ENCODE results near the gene C1orf50. TPM values are rescaled to one million over a fixed set of nuclear protein-coding genes. Genes with fewer than 3 reads are reported as not detected.
A peak's percentile ranks its signal among the peaks of the same experiment; 100 is the strongest.

Gene C1orf50
- total and polyA plus RNA-seq, 2 experiments from 2014 or later: 2.7 to 8.1 TPM

GRCh38 chr1:42752284-42752683 lies 14.8 kb upstream of the C1orf50 start:
- no peaks in the 10 kb centered on the region for H3K27me3 ChIP-seq (replicated peaks; ENCODE audit: insufficient read depth)
- no peak overlapping the region for H3K4me3 ChIP-seq
- no peak for TF ChIP-seq EZH2phosphoT487 (IDR thresholded peaks at IDR 0.05; ENCODE audit: insufficient read depth, low read depth)
- TF ChIP-seq EZH2 (IDR thresholded peaks at IDR 0.05; ENCODE audit: insufficient read depth, poor library complexity, severe bottlenecking): no peak
- H3K27ac ChIP-seq: peak overlapping the region; percentile 66; the same call in 1 of the 2 replicates
- peaks cover 40% of the 10 kb centered on the region for H3K36me3 ChIP-seq (ENCODE audit: low read depth)
- 96 to 98% methylated on average over 6 of the region's 6 CpGs for WGBS, 2 experiments (ENCODE audit: low coverage in 1 of 2, low lambda C conversion rate in 2 of 2, missing lambda C conversion rate in 2 of 2)
- peaks cover 15% of the 10 kb centered on the region for H3K79me2 ChIP-seq (ENCODE audit: insufficient read depth)
- no peaks in the 10 kb centered on the region for H4K20me1 ChIP-seq (ENCODE audit: insufficient read depth)
- H3F3A ChIP-seq (ENCODE audit: insufficient read depth): peaks cover 18% of the 10 kb centered on the region; the same call in 1 of the 2 replicates
- in situ Hi-C loops (cut with MboI): no loop called here
- H2AFZ ChIP-seq: no peak overlapping the region
- no peak overlapping the region for H3K4me2 ChIP-seq (ENCODE audit: unreplicated experiment)
- no peaks in the 10 kb centered on the region for H3K9me2 ChIP-seq (ENCODE audit: insufficient read depth)
- no peak for DNase-seq
- no peak overlapping the region for H3K9ac ChIP-seq
- H3K9me3 ChIP-seq (ENCODE audit: low read depth): no peaks in the 10 kb centered on the region
- peaks cover 11% of the 10 kb centered on the region for H3K4me1 ChIP-seq (ENCODE audit: insufficient read depth)

GRCh38 chr1:42753070-42753469 lies 14.0 kb upstream of the C1orf50 start:
- peaks cover 47% of the 10 kb centered on the region for H3K36me3 ChIP-seq (ENCODE audit: low read depth)
- peak overlapping the region; percentile 66 for H3K27ac ChIP-seq
- no peak for TF ChIP-seq EZH2 (IDR thresholded peaks at IDR 0.05; ENCODE audit: insufficient read depth, poor library complexity, severe bottlenecking)
- no peak for TF ChIP-seq EZH2phosphoT487 (IDR thresholded peaks at IDR 0.05; ENCODE audit: insufficient read depth, low read depth)
- no peaks in the 10 kb centered on the region for H4K20me1 ChIP-seq (ENCODE audit: insufficient read depth)
- H3K9ac ChIP-seq: peak overlapping the region; percentile 42; the same call in 1 of the 2 replicates
- H3K27me3 ChIP-seq (replicated peaks; ENCODE audit: insufficient read depth): no peaks in the 10 kb centered on the region
- H3F3A ChIP-seq (ENCODE audit: insufficient read depth): peaks cover 18% of the 10 kb centered on the region; the same call in 1 of the 2 replicates
- in situ Hi-C loops (cut with MboI): no loop called here
- no peak overlapping the region for H2AFZ ChIP-seq
- 50 to 61% methylated on average over 1 of the region's 1 CpG for WGBS, 2 experiments (ENCODE audit: low coverage in 1 of 2, low lambda C conversion rate in 2 of 2, missing lambda C conversion rate in 2 of 2)
- DNase-seq: peak; percentile 87
- 0 out of 2 replicates have a peak overlapping the region, but pooled peaks have one; percentile 4 for H3K4me3 ChIP-seq
- peak overlapping the region; percentile 57 for H3K4me2 ChIP-seq (ENCODE audit: unreplicated experiment)
- peaks cover 11% of the 10 kb centered on the region for H3K4me1 ChIP-seq (ENCODE audit: insufficient read depth)
- no peaks in the 10 kb centered on the region for H3K9me2 ChIP-seq (ENCODE audit: insufficient read depth)
- no peaks in the 10 kb centered on the region for H3K9me3 ChIP-seq (ENCODE audit: low read depth)
- H3K79me2 ChIP-seq (ENCODE audit: insufficient read depth): peaks cover 15% of the 10 kb centered on the region

GRCh38 chr1:42756956-42757891 lies 9.8 kb upstream of the C1orf50 start:
- Histone ChIP-seq H3K36me3 (ENCODE audit: low read depth) (peaks cover 49% of the 10 kb centered on the region), H3K4me1 (ENCODE audit: insufficient read depth) (peaks cover 11% of the 10 kb centered on the region), H3K27me3 (replicated peaks; ENCODE audit: insufficient read depth) (no peaks in the 10 kb centered on the region), H3K4me2 (ENCODE audit: unreplicated experiment) (no peak overlapping the region), H3K27ac (no peak overlapping the region), H3K9me2 (ENCODE audit: insufficient read depth) (no peaks in the 10 kb centered on the region), H4K20me1 (ENCODE audit: insufficient read depth) (no peaks in the 10 kb centered on the region; the same call in 1 of the 2 replicates), H3K9ac (no peak overlapping the region), H2AFZ (no peak overlapping the region), H3F3A (ENCODE audit: insufficient read depth) (peaks cover 26% of the 10 kb centered on the region), H3K4me3 (no peak overlapping the region), H3K9me3 (ENCODE audit: low read depth) (no peaks in the 10 kb centered on the region), H3K79me2 (ENCODE audit: insufficient read depth) (peaks cover 46% of the 10 kb centered on the region)
- WGBS, 2 experiments (ENCODE audit: low coverage in 1 of 2, low lambda C conversion rate in 2 of 2, missing lambda C conversion rate in 2 of 2): 77% methylated on average over 17 of the region's 17 CpGs
- in situ Hi-C loops (cut with MboI): no loop called here
- TF ChIP-seq EZH2 (IDR thresholded peaks at IDR 0.05; ENCODE audit: insufficient read depth, poor library complexity, severe bottlenecking) (no peak), EZH2phosphoT487 (IDR thresholded peaks at IDR 0.05; ENCODE audit: insufficient read depth, low read depth) (no peak)
- peak; percentile 81 for DNase-seq

GRCh38 chr1:42757892-42758275 lies 9.2 kb upstream of the C1orf50 start:
- Histone ChIP-seq H3K27ac (no peak overlapping the region), H3K9me3 (ENCODE audit: low read depth) (no peaks in the 10 kb centered on the region), H3K4me1 (ENCODE audit: insufficient read depth) (peaks cover 9% of the 10 kb centered on the region), H3K79me2 (ENCODE audit: insufficient read depth) (peaks cover 48% of the 10 kb centered on the region), H3K9me2 (ENCODE audit: insufficient read depth) (no peaks in the 10 kb centered on the region), H2AFZ (no peak overlapping the region), H3F3A (ENCODE audit: insufficient read depth) (peaks cover 26% of the 10 kb centered on the region), H4K20me1 (ENCODE audit: insufficient read depth) (no peaks in the 10 kb centered on the region; the same call in 1 of the 2 replicates), H3K9ac (no peak overlapping the region), H3K27me3 (replicated peaks; ENCODE audit: insufficient read depth) (no peaks in the 10 kb centered on the region), H3K4me3 (no peak overlapping the region), H3K4me2 (ENCODE audit: unreplicated experiment) (no peak overlapping the region), H3K36me3 (ENCODE audit: low read depth) (peaks cover 43% of the 10 kb centered on the region)
- in situ Hi-C loops (cut with MboI): no loop called here
- TF ChIP-seq EZH2 (IDR thresholded peaks at IDR 0.05; ENCODE audit: insufficient read depth, poor library complexity, severe bottlenecking) (no peak), EZH2phosphoT487 (IDR thresholded peaks at IDR 0.05; ENCODE audit: insufficient read depth, low read depth) (no peak)
- no peak for DNase-seq
